ENCODE measurements around the gene GFY. TPM values are rescaled to one million over a fixed set of nuclear protein-coding genes. Genes with fewer than 3 reads are reported as not detected.

The GFY gene
- total and polyA plus RNA-seq, 10 of the 15 experiments (the other 5 are each of a cell fraction or from before 2014, with no cell fraction given) = 0.05 TPM; not detected in 9

GRCh38 chr19:49458567-49458903 is 33.3 kb downstream of the GFY start:
- peaks cover 0 to 5% of the 10 kb centered on the region in 2 experiments for H3K36me3 ChIP-seq (ENCODE audit: control insufficient read depth in 2 of 2, insufficient read depth in 2 of 2, low read length in 1 of 2)
- peaks cover 13% of the 10 kb centered on the region for H3K79me2 ChIP-seq (ENCODE audit: control insufficient read depth, insufficient read depth, low read length)
- 55% methylated on average over 5 of the region's 5 CpGs for WGBS (ENCODE audit: insufficient coverage, insufficient replicate concordance, low lambda C conversion rate, missing lambda C conversion rate)
- H3K27me3 ChIP-seq (replicated peaks in 1 of 2; ENCODE audit: control insufficient read depth in 2 of 2, insufficient read depth in 2 of 2, low read length in 1 of 2) = no peaks in the 10 kb centered on the region
- H3K4me3 ChIP-seq = no peak overlapping the region
- H3K9ac ChIP-seq (ENCODE audit: control insufficient read depth, insufficient read depth, low read length) = peak overlapping the region; percentile 39
- BruUV-seq (replicated peaks) = no TSS peak
- intact Hi-C loops (cut with micrococcal nuclease; ENCODE audit: unreplicated experiment) = no loop called here
- peak; percentile 64 for FAIRE-seq
- CTCF ChIA-PET = interaction anchor here (1.4 to 4.9 kb wide), 3 partner anchors 11 to 112 kb away, joined by 4 to 31 read pairs (median 20); partner anchors contain the start of gene FLT3LG
- SMC1A ChIA-PET (ENCODE audit: uncharacterized antibody, unreplicated experiment) = interaction anchor here (9.0 kb wide), 1 partner anchor 11 kb away, joined by 53 read pairs; no protein-coding TSS in a partner anchor
- ATAC-seq = peak; percentile 76
- DNase-seq (ENCODE audit: low read depth, low spot score) = no peak
- in situ Hi-C loops (cut with MboI) = no loop called here
- RAD21 ChIA-PET (ENCODE audit: unreplicated experiment) = interaction anchor here (9.0 kb wide), 1 partner anchor 12 kb away, joined by 90 read pairs; no protein-coding TSS in a partner anchor
- POLR2A ChIA-PET = interaction anchor here (0.6 to 2.7 kb wide), 4 partner anchors 11 to 454 kb away, joined by 3 to 15 read pairs (median 4); no protein-coding TSS in a partner anchor
- no peaks in the 10 kb centered on the region for H4K20me1 ChIP-seq (ENCODE audit: control insufficient read depth, insufficient read depth)
- H3K9me3 ChIP-seq (replicated peaks; ENCODE audit: control insufficient read depth, insufficient read depth, low read length) = no peaks in the 10 kb centered on the region
- H3K4me2 ChIP-seq (ENCODE audit: control insufficient read depth, insufficient read depth) = peak overlapping the region; percentile 94
- peak overlapping the region; percentile 81 for H2AFZ ChIP-seq (ENCODE audit: control insufficient read depth, low read depth, low read length)
- H3K4me1 ChIP-seq (ENCODE audit: control insufficient read depth, insufficient read depth, low read length) = peaks cover 25% of the 10 kb centered on the region
- peak overlapping the region; percentile 82 for H3K27ac ChIP-seq (ENCODE audit: control insufficient read depth, insufficient read depth)
- TF ChIP-seq ZBTB11 (CRISPR knock-in tag; IDR thresholded peaks at IDR 0.05) (peak; percentile 81), YY1 (IDR thresholded peaks at IDR 0.05; ENCODE audit: low read depth, low read length) (peak; percentile 34; the same call in 1 of the 2 replicates), NFYB (IDR thresholded peaks at IDR 0.05; ENCODE audit: insufficient read depth, low read depth, low read length) (no peak), POLR2A (IDR thresholded peaks at IDR 0.05; ENCODE audit: low read depth, low read length) (no peak), GABPA (IDR thresholded peaks at IDR 0.05; ENCODE audit: low read depth) (peak; percentile 81), TCF7 (IDR thresholded peaks at IDR 0.05; ENCODE audit: borderline replicate concordance) (no peak), HCFC1 (IDR thresholded peaks at IDR 0.05; ENCODE audit: low read length) (peak; percentile 36; the same call in 1 of the 2 replicates), PBX3 (IDR thresholded peaks at IDR 0.05; ENCODE audit: insufficient replicate concordance, low read depth, low read length) (peak; percentile 48), ZNF622 (IDR thresholded peaks at IDR 0.05) (no peak), TCF12 (IDR thresholded peaks at IDR 0.05; ENCODE audit: low read depth, low read length) (peak; percentile 55; the same call in 1 of the 2 replicates), CEBPB (IDR thresholded peaks at IDR 0.05; ENCODE audit: borderline replicate concordance in 1 of 2, low read depth in 2 of 2, low read length in 2 of 2) (no peak), SIX5 (IDR thresholded peaks at IDR 0.05; ENCODE audit: low read depth, low read length, severe bottlenecking) (peak; percentile 9), ZNF274 (IDR thresholded peaks at IDR 0.05; ENCODE audit: insufficient read depth, insufficient read length) (no peak), SP1 (IDR thresholded peaks at IDR 0.05; ENCODE audit: low read depth, low read length) (no peak), MTA2 (IDR thresholded peaks at IDR 0.05; ENCODE audit: low read depth) (no peak), DPF2 (IDR thresholded peaks at IDR 0.05) (0 out of 2 replicates have a peak, but pooled peaks have one; percentile 14), ZNF24 (IDR thresholded peaks at IDR 0.05) (no peak), HDAC6 (IDR thresholded peaks at IDR 0.05; ENCODE audit: unreplicated experiment) (no peak), RAD51 (IDR thresholded peaks at IDR 0.05) (no peak), MEF2B (IDR thresholded peaks at IDR 0.05; ENCODE audit: partially characterized antibody, poor library complexity, severe bottlenecking) (no peak), MAX (IDR thresholded peaks at IDR 0.05; ENCODE audit: low read depth, low read length) (no peak), PAX5 (IDR thresholded peaks at IDR 0.05; ENCODE audit: borderline replicate concordance, low read depth, low read length) (no peak), MXI1 (IDR thresholded peaks at IDR 0.05; ENCODE audit: low read depth, low read length) (no peak)

Measured in GM12878 (cell line).